Liver (tissue), 9 donors: ENCODE measurements around the gene COL6A2. TPM values are rescaled to one million over a fixed set of nuclear protein-coding genes. Genes with fewer than 3 reads are reported as not detected.

ENCODE experiments used
- DNase-seq: peaks from one replicate; pipeline ENCODE4 v3.0.0-alpha.2; 2017; ENCODE audit warnings: low spot score
- H3K27ac ChIP-seq, 2 donors: one replicate each; pipeline ENCODE4 v1.7.0; 2013; ENCODE audit warnings: inconsistent platforms in 2 of 2, low read length in 2 of 2, control low read depth in 1 of 2, low read depth in 1 of 2, mild to moderate bottlenecking in 1 of 2
- H3K27me3 ChIP-seq, 4 donors: one replicate each; pipeline versions ENCODE4 v1.6.1 to v1.7.0; 2013; ENCODE audit warnings: low read length in 3 of 4, inconsistent platforms in 1 of 4, mild to moderate bottlenecking in 1 of 4, moderate library complexity in 1 of 4; ENCODE audit not compliant: control insufficient read depth in 4 of 4, insufficient read depth in 4 of 4
- H3K36me3 ChIP-seq, 4 donors: one replicate each; pipeline versions ENCODE4 v1.6.1 to v1.7.0; 2013; ENCODE audit warnings: low read length in 3 of 4, mild to moderate bottlenecking in 3 of 4, low read depth in 1 of 4, moderate library complexity in 1 of 4; ENCODE audit not compliant: control insufficient read depth in 4 of 4, insufficient read depth in 3 of 4
- H3K4me1 ChIP-seq, 4 donors: one replicate each; pipeline versions ENCODE4 v1.6.1 to v1.7.0; 2013; ENCODE audit warnings: low read length in 3 of 4, mild to moderate bottlenecking in 3 of 4, moderate library complexity in 1 of 4; ENCODE audit not compliant: control insufficient read depth in 4 of 4, insufficient read depth in 4 of 4
- H3K4me3 ChIP-seq, 3 donors: one replicate each; pipeline versions ENCODE4 v1.6.1 to v1.7.0; 2013; ENCODE audit warnings: low read length in 3 of 3, control low read depth in 1 of 3, low read depth in 1 of 3, mild to moderate bottlenecking in 1 of 3
- H3K9ac ChIP-seq, 2 donors: one replicate each; pipeline ENCODE4 v1.7.0; 2013; ENCODE audit warnings: low read length in 2 of 2, mild to moderate bottlenecking in 2 of 2, moderate library complexity in 2 of 2, control low read depth in 1 of 2, low read depth in 1 of 2
- H3K9me3 ChIP-seq, 4 donors: one replicate each; pipeline versions ENCODE4 v1.6.1 to v1.7.0; 2013; ENCODE audit warnings: low read length in 3 of 4; ENCODE audit not compliant: control insufficient read depth in 4 of 4
- FOXA1 ChIP-seq: IDR thresholded peaks from 2 replicates; pipeline ENCODE4 v1.6.1; 2016; ENCODE audit warnings: antibody characterized with exemption
- HNF4A ChIP-seq, 2 donors: conservative IDR thresholded peaks; 2 replicates each; pipeline ENCODE4 v1.6.1; 2016; ENCODE audit warnings: antibody characterized with exemption in 2 of 2, mild to moderate bottlenecking in 2 of 2
- HNF4G ChIP-seq: IDR thresholded peaks from 2 replicates; pipeline ENCODE4 v1.6.1; 2016; ENCODE audit warnings: antibody characterized with exemption
- JUND ChIP-seq, 2 donors: IDR thresholded peaks; 2 replicates each; pipeline ENCODE4 v1.6.1; 2016; ENCODE audit warnings: antibody characterized with exemption in 2 of 2
- NR2F2 ChIP-seq: IDR thresholded peaks from 2 replicates; pipeline ENCODE4 v1.6.1; 2016; ENCODE audit warnings: antibody characterized with exemption
- RAD21 ChIP-seq, 2 donors: IDR thresholded peaks; 2 replicates each; pipeline ENCODE4 v1.6.1; 2016; ENCODE audit warnings: antibody characterized with exemption in 2 of 2, mild to moderate bottlenecking in 2 of 2
- RXRA ChIP-seq, 2 donors: IDR thresholded peaks; 2 replicates each; pipeline ENCODE4 v1.6.1; 2017 to 2018; ENCODE audit warnings: antibody characterized with exemption in 2 of 2, mild to moderate bottlenecking in 1 of 2
- TAF1 ChIP-seq: conservative IDR thresholded peaks from 2 replicates; pipeline ENCODE4 v1.6.1; 2016; ENCODE audit warnings: antibody characterized with exemption, mild to moderate bottlenecking
- YY1 ChIP-seq: IDR thresholded peaks from 2 replicates; pipeline ENCODE4 v1.6.1; 2016; ENCODE audit warnings: antibody characterized with exemption, mild to moderate bottlenecking
- WGBS: extraction: QIAGEN DNeasy Blood & Tissue Kit; methylation state at CpG from one replicate; pipeline ENCODE4 v1.1.7; 2013; 5-methylcytosine and 5-hydroxymethylcytosine counted together
- polyA plus RNA-seq, 2 donors: library from polyadenylated mRNA; stranded (reverse) in 1 of 2; unstranded in 1 of 2; fragments of 200-250 nt in 1 of 2; fragments of >200 nt in 1 of 2; fragmentation: Nextera tagmentation in 1 of 2; extraction: Ambion mirVana in 1 of 2; gene quantifications; one replicate each; pipeline versions ENCODE4 v1.2.1 to v1.2.3, GENCODE V29; 2013 to 2015
- total RNA-seq, 2 donors: library from RNA; depleted of rRNA; stranded (reverse); fragments of >200 nt; gene quantifications; one replicate each; pipeline ENCODE4 v1.2.3, GENCODE V29; 2014
- TF ChIP-seq, protein P1 (sequence below): IDR thresholded peaks from 2 replicates; pipeline ENCODE4 v1.6.1; 2016; ENCODE audit warnings: antibody characterized with exemption
- TF ChIP-seq, protein P2 (sequence below): IDR thresholded peaks from 2 replicates; pipeline ENCODE4 v1.6.1; 2016; ENCODE audit warnings: antibody characterized with exemption
- TF ChIP-seq, protein P3 (sequence below): IDR thresholded peaks from 2 replicates; pipeline ENCODE4 v1.6.1; 2016; ENCODE audit warnings: antibody characterized with exemption
- donor health status: healthy.
- donor health status: healthy.
- donor health status: healthy.
- donor health status: healthy.
- donor health status: healthy.

Gene COL6A2
- total and polyA plus RNA-seq, 4 donors, result 5.8 to 80.8 (median 41.7) TPM

DNA sequence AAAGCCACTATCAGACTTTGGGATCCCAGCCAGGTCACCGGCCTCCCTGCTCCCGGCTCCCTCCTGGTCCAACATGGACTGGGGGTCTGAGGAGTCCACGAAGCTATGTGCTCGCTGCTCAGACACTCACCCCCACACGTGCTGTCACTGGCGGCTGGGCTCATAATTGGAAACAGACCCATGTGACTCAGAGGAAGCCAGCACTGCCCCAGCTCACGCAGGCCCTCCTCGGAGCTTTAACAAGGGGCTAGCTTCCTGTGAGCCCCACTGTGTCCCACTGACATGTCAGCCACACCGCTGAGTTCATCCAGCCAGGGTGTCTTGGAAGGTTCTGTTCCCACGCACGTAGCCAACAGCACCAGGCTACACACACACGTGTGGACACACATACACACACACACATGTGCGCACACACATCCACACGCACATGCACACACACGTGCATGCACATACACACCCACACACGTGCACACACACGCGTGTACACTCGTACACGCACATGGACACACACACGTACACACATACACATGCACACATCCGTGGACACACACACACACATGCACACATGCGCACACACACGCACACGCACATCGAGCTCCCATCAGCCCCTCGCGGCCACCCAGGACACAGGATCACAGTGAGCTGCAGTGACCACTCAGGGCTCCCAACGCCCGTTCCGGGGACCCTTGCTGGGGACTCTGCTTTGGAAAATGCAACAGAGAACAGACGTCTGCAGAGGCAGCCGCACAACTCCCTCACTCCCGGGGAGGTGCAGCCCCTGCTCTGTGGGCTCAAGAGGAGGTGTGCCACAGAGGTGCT, 18.4 kb upstream of the COL6A2 start:
- Histone ChIP-seq H3K27me3 (no peaks in the 10 kb centered on the region), H3K9ac (no peak overlapping the region), H3K4me1 (no peaks in the 10 kb centered on the region), H3K36me3 (no peaks in the 10 kb centered on the region), H3K27ac (no peak overlapping the region), H3K9me3 (no peaks in the 10 kb centered on the region), H3K4me3 (no peak overlapping the region)
- peak; percentile 16 for DNase-seq
- WGBS, result 77% methylated on average over 34 of the region's 34 CpGs
- TF ChIP-seq, protein P1, sequence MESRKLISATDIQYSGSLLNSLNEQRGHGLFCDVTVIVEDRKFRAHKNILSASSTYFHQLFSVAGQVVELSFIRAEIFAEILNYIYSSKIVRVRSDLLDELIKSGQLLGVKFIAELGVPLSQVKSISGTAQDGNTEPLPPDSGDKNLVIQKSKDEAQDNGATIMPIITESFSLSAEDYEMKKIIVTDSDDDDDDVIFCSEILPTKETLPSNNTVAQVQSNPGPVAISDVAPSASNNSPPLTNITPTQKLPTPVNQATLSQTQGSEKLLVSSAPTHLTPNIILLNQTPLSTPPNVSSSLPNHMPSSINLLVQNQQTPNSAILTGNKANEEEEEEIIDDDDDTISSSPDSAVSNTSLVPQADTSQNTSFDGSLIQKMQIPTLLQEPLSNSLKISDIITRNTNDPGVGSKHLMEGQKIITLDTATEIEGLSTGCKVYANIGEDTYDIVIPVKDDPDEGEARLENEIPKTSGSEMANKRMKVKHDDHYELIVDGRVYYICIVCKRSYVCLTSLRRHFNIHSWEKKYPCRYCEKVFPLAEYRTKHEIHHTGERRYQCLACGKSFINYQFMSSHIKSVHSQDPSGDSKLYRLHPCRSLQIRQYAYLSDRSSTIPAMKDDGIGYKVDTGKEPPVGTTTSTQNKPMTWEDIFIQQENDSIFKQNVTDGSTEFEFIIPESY, result no peak
- peak in 1 of 2 donors; percentile 50 for TF ChIP-seq RXRA (IDR thresholded peaks at IDR 0.05)

DNA sequence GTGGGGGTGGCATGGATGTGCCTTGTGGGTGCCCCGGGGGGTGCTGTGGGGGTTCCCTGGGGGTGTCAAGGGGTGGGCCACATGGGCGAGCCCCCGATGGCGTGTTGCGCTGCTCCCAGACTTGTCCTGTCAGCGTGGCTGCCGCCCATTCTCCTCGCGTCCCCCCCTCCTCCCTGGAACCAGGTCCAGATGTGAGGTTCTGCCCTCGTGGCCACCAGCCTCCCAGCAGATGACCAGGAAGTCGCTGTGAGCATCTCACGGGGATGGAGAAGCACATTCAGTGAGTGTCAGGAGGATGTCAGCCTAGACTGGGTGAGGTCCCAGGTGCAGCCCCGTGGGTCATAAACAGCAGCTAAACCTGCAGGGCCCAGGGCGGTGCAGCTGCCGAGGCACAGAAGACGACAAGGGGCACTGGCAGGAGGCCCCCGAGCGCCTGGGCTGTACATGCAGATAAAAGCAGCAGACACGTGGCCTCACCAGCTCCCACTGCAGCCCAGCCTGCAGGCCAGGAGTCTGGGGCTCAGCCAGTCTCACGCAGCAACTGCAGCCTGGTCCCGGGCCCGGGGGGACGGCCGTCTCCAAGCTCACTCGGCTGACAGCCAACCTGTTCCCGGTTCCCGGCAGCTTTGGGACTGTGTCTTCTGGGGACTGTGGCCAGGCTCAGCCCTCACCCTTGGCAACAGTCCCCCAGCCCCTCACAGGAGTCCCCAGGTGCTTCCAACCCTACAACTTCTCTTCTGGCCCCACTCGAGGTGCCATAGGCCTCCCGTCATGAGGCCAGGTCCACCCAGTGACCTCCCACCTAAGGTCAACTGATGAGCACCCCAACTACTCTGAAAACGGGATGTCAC, 17.5 kb upstream of the COL6A2 start:
- DNase-seq, result peak; percentile 33
- Histone ChIP-seq H3K9me3 (no peaks in the 10 kb centered on the region), H3K4me3 (no peak overlapping the region), H3K4me1 (no peaks in the 10 kb centered on the region), H3K27me3 (no peaks in the 10 kb centered on the region), H3K27ac (no peak overlapping the region), H3K9ac (no peak overlapping the region), H3K36me3 (no peaks in the 10 kb centered on the region)
- 67% methylated on average over 30 of the region's 30 CpGs for WGBS
- no peak for TF ChIP-seq RAD21 (IDR thresholded peaks at IDR 0.05)
- no peak for TF ChIP-seq NR2F2
- TF ChIP-seq TAF1, result no peak
- TF ChIP-seq, protein P2, sequence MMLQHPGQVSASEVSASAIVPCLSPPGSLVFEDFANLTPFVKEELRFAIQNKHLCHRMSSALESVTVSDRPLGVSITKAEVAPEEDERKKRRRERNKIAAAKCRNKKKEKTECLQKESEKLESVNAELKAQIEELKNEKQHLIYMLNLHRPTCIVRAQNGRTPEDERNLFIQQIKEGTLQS, result no peak
- TF ChIP-seq HNF4G, result no peak
- TF ChIP-seq, protein P3, sequence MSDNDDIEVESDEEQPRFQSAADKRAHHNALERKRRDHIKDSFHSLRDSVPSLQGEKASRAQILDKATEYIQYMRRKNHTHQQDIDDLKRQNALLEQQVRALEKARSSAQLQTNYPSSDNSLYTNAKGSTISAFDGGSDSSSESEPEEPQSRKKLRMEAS, result no peak
- TF ChIP-seq JUND (IDR thresholded peaks at IDR 0.05), result no peak
- no peak for TF ChIP-seq FOXA1

DNA sequence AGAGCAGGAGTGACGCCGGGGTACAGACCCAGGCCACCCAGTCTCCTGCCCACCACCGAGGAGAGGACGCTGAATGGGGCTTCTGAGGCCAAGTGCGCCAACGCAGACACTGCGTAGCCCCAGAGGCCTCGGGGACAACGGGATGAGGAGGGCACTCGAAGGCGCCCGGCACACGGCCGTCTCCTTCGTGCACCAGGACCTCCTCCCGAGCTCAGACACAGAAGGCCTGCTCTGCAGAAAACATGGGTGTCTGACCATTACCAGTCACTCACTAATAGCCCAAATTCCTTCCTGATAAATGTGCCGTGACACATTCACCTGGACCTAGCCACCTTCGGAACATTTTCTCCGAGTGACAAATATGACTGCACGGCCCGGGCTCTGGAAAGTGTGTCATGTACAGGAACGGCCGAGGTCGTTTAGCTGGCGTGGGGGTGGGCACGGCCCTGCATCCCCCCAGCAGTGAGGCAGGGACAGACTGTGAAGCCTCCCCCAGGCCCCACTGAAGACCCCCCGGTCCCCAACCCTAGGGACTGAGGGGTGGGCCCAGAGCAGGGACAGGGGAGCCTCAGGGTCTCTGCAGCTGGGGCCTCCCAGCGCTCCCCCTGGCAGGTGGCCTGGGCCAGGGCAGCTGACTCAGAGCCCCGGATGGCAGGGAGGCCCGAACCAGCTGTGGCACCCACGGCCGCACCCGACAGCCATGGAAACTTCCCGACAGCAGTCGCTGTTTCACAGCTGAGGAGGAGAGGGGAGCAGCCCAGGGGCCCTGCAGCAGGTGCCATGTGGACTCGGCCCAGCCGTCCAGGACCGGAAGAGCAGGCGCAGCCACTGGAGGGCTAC, 16.7 kb upstream of the COL6A2 start:
- no peak overlapping the region for H3K9ac ChIP-seq
- no peaks in the 10 kb centered on the region for H3K4me1 ChIP-seq
- no peak overlapping the region for H3K4me3 ChIP-seq
- 85% methylated on average over 39 of the region's 39 CpGs for WGBS
- no peaks in the 10 kb centered on the region for H3K27me3 ChIP-seq
- peak; percentile 4 for DNase-seq
- H3K9me3 ChIP-seq, result no peaks in the 10 kb centered on the region
- no peak overlapping the region for H3K27ac ChIP-seq
- no peaks in the 10 kb centered on the region for H3K36me3 ChIP-seq
- TF ChIP-seq YY1, result no peak
- TF ChIP-seq FOXA1, result no peak
- no peak for TF ChIP-seq HNF4G
- no peak for TF ChIP-seq HNF4A (conservative IDR thresholded peaks at IDR 0.05)
